IMR-90 (cell line): ENCODE measurements around the gene TOMM40. TPM values are rescaled to one million over a fixed set of nuclear protein-coding genes. Genes with fewer than 3 reads are reported as not detected.

ENCODE experiments used
- ATAC-seq: fragments of 200-7000 bp; cut with Tn5 transposase; 2 replicates; pipeline ENCODE4 v1.9.1; 2020; ENCODE audit warnings: low read depth, mild to moderate bottlenecking, moderate library complexity
- BruUV-seq: library from RNA; stranded (reverse); fragments of 400-500 nt; replicated peaks from 2 replicates; lab custom pipeline; 2021; lab: Mats Ljungman, UMichigan
- CTCF ChIA-PET: fragments of 300-600 bp; formaldehyde crosslinking; extraction: SDS; loops from one replicate; lab custom pipeline; 2021; ENCODE audit warnings: antibody characterized with exemption; lab: Yijun Ruan, JAX
- POLR2A ChIA-PET: fragments of 300-600 bp; sonication (Branson Sonifier 250); formaldehyde crosslinking; loops from one replicate; lab custom pipeline; 2022; ENCODE audit warnings: antibody characterized with exemption; ENCODE audit not compliant: unreplicated experiment; lab: Charles Lee
- DNase-seq: peaks from one replicate; pipeline ENCODE4 v3.0.0; 2013
- H2AFZ ChIP-seq: replicated peaks from 2 replicates; pipeline ENCODE3; 2013; ENCODE audit warnings: low read length, mild to moderate bottlenecking; ENCODE audit not compliant: poor library complexity
- H2AK5ac ChIP-seq: 2 replicates; pipeline ENCODE4 v1.6.1; 2013; ENCODE audit warnings: low read depth, low read length, inconsistent platforms
- H2AK9ac ChIP-seq: replicated peaks from 2 replicates; pipeline ENCODE3; 2013; ENCODE audit warnings: mild to moderate bottlenecking, low read depth, low read length, moderate library complexity; ENCODE audit not compliant: poor library complexity
- H2BK120ac ChIP-seq: 2 replicates; pipeline ENCODE4 v1.6.1; 2013; ENCODE audit warnings: low read depth, low read length, inconsistent platforms
- H2BK15ac ChIP-seq: 3 replicates; pipeline ENCODE4 v1.6.1; 2013; ENCODE audit warnings: low read depth, low read length, inconsistent platforms
- H2BK20ac ChIP-seq: 2 replicates; pipeline ENCODE4 v1.6.1; 2013; ENCODE audit warnings: low read depth, mild to moderate bottlenecking, inconsistent platforms, low read length, moderate library complexity
- H2BK5ac ChIP-seq: 2 replicates; pipeline ENCODE4 v1.6.1; 2013; ENCODE audit warnings: mild to moderate bottlenecking, low read depth, low read length, inconsistent platforms; ENCODE audit not compliant: poor library complexity, severe bottlenecking
- H3K14ac ChIP-seq: replicated peaks from 2 replicates; pipeline ENCODE4 v1.6.1; 2013; ENCODE audit warnings: low read depth, low read length, inconsistent platforms
- H3K18ac ChIP-seq: 2 replicates; pipeline ENCODE4 v1.6.1; 2013; ENCODE audit warnings: low read depth, low read length, control low read depth
- H3K23ac ChIP-seq: 2 replicates; pipeline ENCODE4 v1.6.1; 2013; ENCODE audit warnings: low read depth, low read length, inconsistent platforms
- H3K27ac ChIP-seq: 2 replicates; pipeline ENCODE4 v1.5.1; 2013; ENCODE audit warnings: mild to moderate bottlenecking, control low read depth, low read length; ENCODE audit not compliant: insufficient read depth
- H3K27me3 ChIP-seq: 2 replicates; pipeline ENCODE4 v1.6.1; 2013; ENCODE audit warnings: low read length; ENCODE audit not compliant: control insufficient read depth, insufficient read depth
- H3K36me3 ChIP-seq: 2 replicates; pipeline ENCODE4 v1.6.1; 2013; ENCODE audit warnings: low read length, mixed read lengths; ENCODE audit not compliant: control insufficient read depth, insufficient read depth
- H3K4ac ChIP-seq: 2 replicates; pipeline ENCODE4 v1.6.1; 2013; ENCODE audit warnings: low read depth, low read length, inconsistent platforms
- H3K4me1 ChIP-seq: 2 replicates; pipeline ENCODE4 v1.6.1; 2013; ENCODE audit warnings: low read length, mixed read lengths; ENCODE audit not compliant: control insufficient read depth, insufficient read depth
- H3K4me2 ChIP-seq: 2 replicates; pipeline ENCODE4 v1.6.1; 2013; ENCODE audit warnings: low read depth, mild to moderate bottlenecking, control low read depth, low read length, moderate library complexity
- H3K4me3 ChIP-seq: 2 replicates; pipeline ENCODE4 v1.5.1; 2013; ENCODE audit warnings: low read depth, mild to moderate bottlenecking, control low read depth, low read length, moderate library complexity; ENCODE audit not compliant: insufficient read depth
- H3K56ac ChIP-seq: 2 replicates; pipeline ENCODE4 v1.6.1; 2013; ENCODE audit warnings: low read length, inconsistent platforms; ENCODE audit not compliant: insufficient read depth; ENCODE audit errors: extremely low read depth
- H3K79me1 ChIP-seq, 2 experiments: 2 replicates each; pipeline ENCODE4 v1.6.1; 2013; ENCODE audit warnings: low read length in 2 of 2, inconsistent platforms in 1 of 2, low read depth in 1 of 2
- H3K9ac ChIP-seq: 2 replicates; pipeline ENCODE4 v1.6.1; 2013; ENCODE audit warnings: low read depth, low read length, control low read depth
- H3K9me1 ChIP-seq: 2 replicates; pipeline ENCODE4 v1.6.1; 2013; ENCODE audit warnings: low read length, inconsistent platforms; ENCODE audit not compliant: insufficient read depth
- H3K9me3 ChIP-seq: 2 replicates; pipeline ENCODE4 v1.6.1; 2013; ENCODE audit warnings: low read length; ENCODE audit not compliant: control insufficient read depth, insufficient read depth
- H4K20me1 ChIP-seq: 2 replicates; pipeline ENCODE4 v1.6.1; 2013; ENCODE audit warnings: low read length, inconsistent platforms; ENCODE audit not compliant: insufficient read depth
- H4K5ac ChIP-seq: 2 replicates; pipeline ENCODE4 v1.6.1; 2013; ENCODE audit warnings: mild to moderate bottlenecking, low read depth, low read length, control low read depth
- H4K8ac ChIP-seq, 2 experiments: 2 replicates each; pipeline ENCODE4 v1.6.1; 2013; ENCODE audit warnings: low read depth in 2 of 2, low read length in 2 of 2, control low read depth in 1 of 2, inconsistent platforms in 1 of 2
- H4K91ac ChIP-seq: 2 replicates; pipeline ENCODE4 v1.6.1; 2013; ENCODE audit warnings: low read depth, low read length, inconsistent platforms; ENCODE audit not compliant: insufficient read depth
- CEBPB ChIP-seq: IDR thresholded peaks from 2 replicates; pipeline ENCODE4 v1.6.1; 2012; ENCODE audit warnings: low read depth, low read length, improper control_type of control experiment
- CTCF ChIP-seq: conservative IDR thresholded peaks from 2 replicates; pipeline ENCODE4 v1.5.1; 2012; ENCODE audit warnings: mild to moderate bottlenecking, low read depth, low read length, improper control_type of control experiment
- MAZ ChIP-seq: IDR thresholded peaks from 2 replicates; pipeline ENCODE4 v1.6.1; 2012; ENCODE audit warnings: low read depth, mild to moderate bottlenecking, low read length, improper control_type of control experiment, moderate library complexity, borderline replicate concordance
- MXI1 ChIP-seq: IDR thresholded peaks from 2 replicates; pipeline ENCODE4 v1.6.1; 2012; ENCODE audit warnings: low read depth, mild to moderate bottlenecking, low read length, moderate library complexity, borderline replicate concordance
- NFE2L2 ChIP-seq: fragments of 150-350 bp; IDR thresholded peaks from 2 replicates; pipeline ENCODE4 v1.6.1; 2016; ENCODE audit warnings: low read depth, mild to moderate bottlenecking, low read length
- RFX5 ChIP-seq: IDR thresholded peaks from 2 replicates; pipeline ENCODE4 v1.8.0; 2012; ENCODE audit warnings: low read depth, mild to moderate bottlenecking, low read length, moderate library complexity
- WGBS, 2 experiments: methylation state at CpG; one replicate each; pipeline versions ENCODE4 v1.1.5 to v1.1.7; 2013; ENCODE audit warnings: missing lambda C conversion rate in 2 of 2; ENCODE audit not compliant: insufficient read length in 1 of 2; ENCODE audit errors: extremely low coverage in 2 of 2; 5-methylcytosine and 5-hydroxymethylcytosine counted together
- dilution Hi-C: fragments of 300-500 bp; cut with HindIII; formaldehyde crosslinking; loops from one replicate; pipeline ENCODE4 v1.14.3; 2018; ENCODE audit warnings: low sequenced_read_pairs; ENCODE audit not compliant: unreplicated experiment
- in situ Hi-C: fragments of 300-500 bp; cut with MboI; formaldehyde crosslinking; loops from 3 replicates; pipeline ENCODE4 v1.14.3; 2019; ENCODE audit warnings: low sequenced_read_pairs, inconsistent platforms, mixed read lengths
- intact Hi-C: fragments of 100-400 bp; cut with micrococcal nuclease; formaldehyde crosslinking; loops from 2 replicates; pipeline ENCODE4 v1.10.0; 2022
- polyA plus RNA-seq, 3 experiments: library from polyadenylated mRNA; depleted of rRNA; stranded (reverse); fragments of >200 nt; gene quantifications; 2 replicates each; pipeline ENCODE4 v1.2.3, GENCODE V29; 2012; ENCODE audit warnings: low replicate concordance in 1 of 3
- total RNA-seq: library from RNA; depleted of rRNA; stranded (reverse); fragments of >200 nt; gene quantifications from 2 replicates; pipeline ENCODE4 v1.2.3, GENCODE V29; 2012
- TF ChIP-seq, protein P1 (sequence below): fragments of 150-350 bp; IDR thresholded peaks from 2 replicates; pipeline ENCODE4 v1.6.1; 2017; ENCODE audit warnings: mild to moderate bottlenecking, antibody characterized with exemption, low read length, low read depth

Gene TOMM40
- total and polyA plus RNA-seq, 2 of the 4 experiments (the other 2 are of a cell fraction): 54.8 to 62.6 TPM

DNA sequence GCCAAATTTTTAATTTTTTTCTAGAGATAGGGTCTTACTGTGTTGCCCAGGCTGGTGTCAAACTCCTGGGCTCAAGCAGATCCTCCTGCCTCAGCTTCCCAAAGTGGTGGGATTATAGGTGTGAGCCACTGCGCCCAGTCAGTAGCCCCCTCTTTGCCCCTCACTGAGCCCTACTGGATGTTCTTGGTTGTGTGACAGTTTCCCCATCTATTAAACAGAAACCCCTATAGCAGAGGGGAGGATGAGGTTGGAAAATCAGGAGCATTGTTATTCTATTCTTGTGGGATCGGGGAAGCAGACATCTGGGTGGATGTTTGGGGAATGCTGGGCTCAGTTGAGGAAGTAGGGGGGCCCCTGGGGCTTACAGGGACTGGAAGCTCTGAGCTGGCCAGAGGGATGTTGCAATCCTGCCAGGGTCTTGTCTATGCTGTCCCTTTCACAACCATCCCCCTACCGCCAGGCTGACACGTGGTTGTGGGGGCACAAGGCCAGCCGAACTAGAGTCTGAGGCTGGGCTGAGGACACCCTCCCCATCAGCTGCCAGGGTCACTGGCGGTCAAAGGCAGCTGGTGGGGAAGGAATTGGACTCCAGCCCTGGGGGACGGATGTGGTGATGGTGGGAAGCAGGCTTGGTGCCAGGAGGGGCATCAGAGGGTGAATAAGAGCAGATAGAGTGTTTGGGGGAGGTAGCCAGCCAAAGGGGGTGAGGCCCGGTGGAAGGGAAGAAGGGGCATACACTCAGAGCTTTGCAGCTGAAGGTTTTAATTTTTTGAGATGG lies 34.2 kb downstream of the TOMM40 start:
- Histone ChIP-seq H3K36me3 (no peaks in the 10 kb centered on the region), H3K27ac (peak overlapping the region; percentile 71; the same call in 1 of the 2 replicates), H3K14ac (peak overlapping the region; percentile 76), H3K4me3 (no peak overlapping the region), H2AK9ac (no peak overlapping the region), H3K56ac (no peak overlapping the region), H2BK15ac (no peak overlapping the region; the same call in 2 of the 3 replicates), H2BK120ac (peak overlapping the region; percentile 78), H2BK5ac (peak overlapping the region; percentile 61), H3K79me1 (no peaks in the 10 kb centered on the region), H2AFZ (peak overlapping the region; percentile 75), H3K4me1 (peaks cover 23% of the 10 kb centered on the region), H3K4ac (peak overlapping the region; percentile 72; the same call in 1 of the 2 replicates), H4K91ac (peak overlapping the region; percentile 48; the same call in 1 of the 2 replicates), H3K9me1 (no peaks in the 10 kb centered on the region), H3K4me2 (peak overlapping the region; percentile 53), H3K27me3 (peaks cover 2% of the 10 kb centered on the region), H3K9ac (peak overlapping the region; percentile 32), H2AK5ac (no peak overlapping the region; the same call in 1 of the 2 replicates), H4K20me1 (no peaks in the 10 kb centered on the region), H3K18ac (peak overlapping the region; percentile 82), H4K8ac (peak overlapping the region; percentile 41 to 80; a peak in 3 of 4 replicates), H2BK20ac (peak overlapping the region; percentile 69), H3K23ac (peak overlapping the region; percentile 75; the same call in 1 of the 2 replicates), H3K9me3 (no peaks in the 10 kb centered on the region), H4K5ac (peak overlapping the region; percentile 92)
- dilution Hi-C loops (no loop called here), intact Hi-C loops (no loop called here), in situ Hi-C loops (no loop called here)
- POLR2A ChIA-PET: no interaction called here
- no CpG with 5 or more reads among the region's 8 CpGs for WGBS, 2 experiments
- BruUV-seq: no TSS peak
- TF ChIP-seq CTCF (no peak), MXI1 (peak; percentile 56; the same call in 1 of the 2 replicates), NFE2L2 (no peak), MAZ (peak; percentile 33; the same call in 1 of the 2 replicates), CEBPB (peak; percentile 91), RFX5 (peak; percentile 62; the same call in 1 of the 2 replicates)
- TF ChIP-seq, protein P1, sequence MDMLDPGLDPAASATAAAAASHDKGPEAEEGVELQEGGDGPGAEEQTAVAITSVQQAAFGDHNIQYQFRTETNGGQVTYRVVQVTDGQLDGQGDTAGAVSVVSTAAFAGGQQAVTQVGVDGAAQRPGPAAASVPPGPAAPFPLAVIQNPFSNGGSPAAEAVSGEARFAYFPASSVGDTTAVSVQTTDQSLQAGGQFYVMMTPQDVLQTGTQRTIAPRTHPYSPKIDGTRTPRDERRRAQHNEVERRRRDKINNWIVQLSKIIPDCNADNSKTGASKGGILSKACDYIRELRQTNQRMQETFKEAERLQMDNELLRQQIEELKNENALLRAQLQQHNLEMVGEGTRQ: peak; percentile 73
- peak; percentile 65 for ATAC-seq
- peak; percentile 49 for DNase-seq
- CTCF ChIA-PET: interaction anchor here (0.9 to 1.1 kb wide), 2 partner anchors 13 to 36 kb away, joined by 3 to 4 read pairs; no protein-coding TSS in a partner anchor
